ENCODE data around the gene CITED4. TPM values are rescaled to one million over a fixed set of nuclear protein-coding genes. Genes with fewer than 3 reads are reported as not detected.

Gene CITED4
- total and polyA plus RNA-seq, 9 of the 15 experiments (the other 6 are each of a cell fraction or from before 2014, with no cell fraction given): 0.11 to 1.2 (median 0.17) TPM; not detected in 2

GRCh38 chr1:40849801-40850592, 12.2 kb downstream of the CITED4 start:
- H4K20me1 ChIP-seq (replicated peaks; ENCODE audit: control insufficient read depth, insufficient read depth, low read length): no peaks in the 10 kb centered on the region
- no TSS peak for BruUV-seq (replicated peaks)
- no peak overlapping the region for H3K4me3 ChIP-seq
- in situ Hi-C loops (cut with MboI) (no loop called here), intact Hi-C loops (cut with micrococcal nuclease) (loop anchor here (1.0 to 5.0 kb wide), 5 partner anchors 76 to 708 kb away; no protein-coding TSS in a partner anchor)
- H3K4me2 ChIP-seq (ENCODE audit: insufficient read depth, low read length): peak overlapping the region; percentile 4; the same call in 1 of the 2 replicates
- peak; percentile 79 to 89 (median 80) for DNase-seq (ENCODE audit: extremely low read depth in 1 of 4, low spot score in 3 of 4)
- H3K9ac ChIP-seq (ENCODE audit: insufficient read depth in 1 of 2, low read depth in 2 of 2, low read length in 2 of 2): peak overlapping the region in 1 of 2 experiments; percentile 15; a peak in 1 of 4 replicates
- 14% methylated on average over 12 of the region's 12 CpGs for WGBS (ENCODE audit: insufficient coverage, low coverage, missing lambda C conversion rate)
- no peaks in the 10 kb centered on the region for H3K79me2 ChIP-seq (ENCODE audit: control insufficient read depth, insufficient read depth, low read length)
- no peaks in the 10 kb centered on the region for H3K27me3 ChIP-seq (ENCODE audit: control insufficient read depth in 2 of 2, insufficient read depth in 2 of 2, low read length in 2 of 2)
- POLR2A ChIA-PET: interaction anchor here (0.5 to 1.1 kb wide), 8 partner anchors 9 to 342 kb away, joined by 3 to 5 read pairs (median 4); partner anchors contain the start of genes CITED4 and CTPS1
- H2AFZ ChIP-seq (ENCODE audit: low read depth, low read length): peak overlapping the region; percentile 78
- FAIRE-seq: peak; percentile 98
- peak; percentile 94 for ATAC-seq
- H3K36me3 ChIP-seq (ENCODE audit: control insufficient read depth, insufficient read depth, low read length): no peaks in the 10 kb centered on the region
- H3K4me1 ChIP-seq (replicated peaks in 1 of 2; ENCODE audit: control insufficient read depth in 2 of 2, insufficient read depth in 2 of 2, low read length in 2 of 2): peaks cover 6 to 18% of the 10 kb centered on the region in 2 experiments; a peak in 4 of 5 replicates
- no peaks in the 10 kb centered on the region for H3K9me1 ChIP-seq (ENCODE audit: control insufficient read depth, insufficient read depth, low read length)
- CTCF ChIA-PET (ENCODE audit: low intra/inter-chr PET ratio): interaction anchor here (0.6 to 5.6 kb wide), 14 partner anchors 76 to 698 kb away, joined by 3 to 120 read pairs (median 4); no protein-coding TSS in a partner anchor
- no peak overlapping the region for H3K27ac ChIP-seq (ENCODE audit: extremely low read depth, low read depth, low read length)
- H3K9me3 ChIP-seq (replicated peaks; ENCODE audit: control insufficient read depth, insufficient read depth, low read depth, low read length): no peaks in the 10 kb centered on the region
- TF ChIP-seq CEBPB (tag; IDR thresholded peaks at IDR 0.05): 0 out of 2 replicates have a peak, but pooled peaks have one; percentile 19
- TF ChIP-seq SOX6 (IDR thresholded peaks at IDR 0.05): 0 out of 2 replicates have a peak, but pooled peaks have one; percentile 13
- TF ChIP-seq FOXK2 (conservative IDR thresholded peaks at IDR 0.05 in 1 of 2, IDR thresholded peaks at IDR 0.05 in 1 of 2; ENCODE audit: low read depth in 2 of 2): 0 out of 4 replicates have a peak, but pooled peaks have one; percentile 9 to 15
- no peak for TF ChIP-seq ATF1 (CRISPR knock-in tag; IDR thresholded peaks at IDR 0.05)
- TF ChIP-seq ATF1 (tag; IDR thresholded peaks at IDR 0.05): 0 out of 2 replicates have a peak, but pooled peaks have one; percentile 28
- TF ChIP-seq ZNF511 (CRISPR knock-in tag; IDR thresholded peaks at IDR 0.05): no peak
- TF ChIP-seq ZBTB26 (CRISPR knock-in tag; IDR thresholded peaks at IDR 0.05): no peak
- TF ChIP-seq ZNF280A (IDR thresholded peaks at IDR 0.05; ENCODE audit: low read depth, partially characterized antibody): peak; percentile 6
- 0 out of 2 replicates have a peak, but pooled peaks have one; percentile 68 for TF ChIP-seq STAT6 (CRISPR knock-in tag; IDR thresholded peaks at IDR 0.05)
- TF ChIP-seq CC2D1A (IDR thresholded peaks at IDR 0.05): peak; percentile 55; the same call in 1 of the 2 replicates
- TF ChIP-seq KLF10 (CRISPR knock-in tag; IDR thresholded peaks at IDR 0.05): no peak
- TF ChIP-seq CBFA2T2 (conservative IDR thresholded peaks at IDR 0.05): 0 out of 2 replicates have a peak, but pooled peaks have one; percentile 1
- TF ChIP-seq EP400 (IDR thresholded peaks at IDR 0.05): no peak
- TF ChIP-seq ZNF12 (CRISPR knock-in tag; IDR thresholded peaks at IDR 0.05): no peak
- TF ChIP-seq ARID2 (IDR thresholded peaks at IDR 0.05): peak; percentile 77

All from K562 (cell line).